ENCODE results near the gene ZFX.

Gene ZFX

DNA sequence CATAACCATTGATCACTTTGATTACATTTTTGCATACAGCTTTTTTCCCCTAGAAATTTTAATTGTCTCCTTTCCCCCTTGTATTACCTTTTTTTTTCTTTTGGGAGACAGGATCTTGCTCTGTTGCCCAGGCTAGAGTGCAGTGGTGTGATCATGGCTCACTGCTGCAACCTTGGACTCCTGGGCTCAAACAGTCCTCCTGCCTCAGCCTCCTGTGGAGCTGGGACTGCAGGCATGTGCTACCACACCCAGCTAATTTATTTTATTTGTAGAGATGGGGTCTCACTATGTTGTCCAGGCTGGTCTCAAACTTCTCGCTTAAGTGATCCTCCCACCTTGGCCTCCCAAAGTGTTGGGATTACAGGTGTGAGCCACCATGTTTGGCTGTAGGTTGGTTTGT lies 47.0 kb downstream of the ZFX start:
- TF ChIP-seq, protein P1, sequence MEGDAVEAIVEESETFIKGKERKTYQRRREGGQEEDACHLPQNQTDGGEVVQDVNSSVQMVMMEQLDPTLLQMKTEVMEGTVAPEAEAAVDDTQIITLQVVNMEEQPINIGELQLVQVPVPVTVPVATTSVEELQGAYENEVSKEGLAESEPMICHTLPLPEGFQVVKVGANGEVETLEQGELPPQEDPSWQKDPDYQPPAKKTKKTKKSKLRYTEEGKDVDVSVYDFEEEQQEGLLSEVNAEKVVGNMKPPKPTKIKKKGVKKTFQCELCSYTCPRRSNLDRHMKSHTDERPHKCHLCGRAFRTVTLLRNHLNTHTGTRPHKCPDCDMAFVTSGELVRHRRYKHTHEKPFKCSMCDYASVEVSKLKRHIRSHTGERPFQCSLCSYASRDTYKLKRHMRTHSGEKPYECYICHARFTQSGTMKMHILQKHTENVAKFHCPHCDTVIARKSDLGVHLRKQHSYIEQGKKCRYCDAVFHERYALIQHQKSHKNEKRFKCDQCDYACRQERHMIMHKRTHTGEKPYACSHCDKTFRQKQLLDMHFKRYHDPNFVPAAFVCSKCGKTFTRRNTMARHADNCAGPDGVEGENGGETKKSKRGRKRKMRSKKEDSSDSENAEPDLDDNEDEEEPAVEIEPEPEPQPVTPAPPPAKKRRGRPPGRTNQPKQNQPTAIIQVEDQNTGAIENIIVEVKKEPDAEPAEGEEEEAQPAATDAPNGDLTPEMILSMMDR (IDR thresholded peaks at IDR 0.05; ENCODE audit: low read depth, low read length), result no peak
- H3K4me3 ChIP-seq (replicated peaks in 1 of 2; ENCODE audit: low read depth in 2 of 2, low read length in 2 of 2), result no peak overlapping the region
- DNase-seq (ENCODE audit: low read depth in 2 of 2), result no peak

DNA sequence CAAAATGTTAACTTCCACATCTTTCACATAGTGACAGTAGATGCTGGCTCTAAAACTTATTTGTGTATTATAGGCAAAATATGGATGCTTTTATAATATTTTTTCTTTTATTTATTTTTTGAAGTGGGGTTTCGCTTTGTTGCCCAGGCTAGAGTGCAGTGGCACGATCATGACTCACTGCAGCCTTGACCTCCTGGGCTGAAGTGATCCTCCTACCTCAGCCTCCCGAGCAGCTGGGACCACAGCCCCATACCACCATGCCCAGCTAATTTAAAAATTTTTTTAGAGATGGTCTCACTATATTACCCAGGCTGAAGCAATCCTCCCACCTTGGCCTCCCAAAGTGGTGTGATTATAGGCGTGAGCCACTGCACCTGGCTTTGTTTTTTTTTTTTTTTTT lies 48.6 kb downstream of the ZFX start:
- TF ChIP-seq, protein P1 (IDR thresholded peaks at IDR 0.05; ENCODE audit: low read depth, low read length), result no peak
- DNase-seq (ENCODE audit: low read depth in 2 of 2), result no peak
- H3K4me3 ChIP-seq (replicated peaks in 1 of 2; ENCODE audit: low read depth in 2 of 2, low read length in 2 of 2), result no peak overlapping the region

DNA sequence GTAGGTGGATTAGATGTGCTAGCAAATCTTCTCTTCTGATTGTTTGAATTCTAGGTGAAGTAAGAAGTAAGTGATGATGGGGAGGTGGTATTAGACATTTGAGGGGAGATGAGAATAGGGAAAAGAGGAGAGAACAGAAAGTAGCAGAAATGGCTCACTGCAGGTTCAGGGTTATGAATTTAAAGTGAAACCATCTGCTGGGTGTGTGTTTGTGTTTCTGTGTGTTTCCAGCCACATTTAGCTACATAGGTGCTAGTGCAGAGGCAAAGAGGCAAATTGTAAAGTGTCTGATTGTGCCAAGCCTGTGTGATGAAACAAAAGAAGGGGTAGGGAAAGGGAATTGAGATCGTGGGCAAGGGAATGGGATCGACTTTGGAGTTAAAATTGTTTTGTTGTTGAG lies 50.6 kb downstream of the ZFX start:
- no peak for DNase-seq (ENCODE audit: low read depth in 2 of 2)
- H3K4me3 ChIP-seq (replicated peaks in 1 of 2; ENCODE audit: low read depth in 2 of 2, low read length in 2 of 2), result no peak overlapping the region
- TF ChIP-seq, protein P1 (IDR thresholded peaks at IDR 0.05; ENCODE audit: low read depth, low read length), result no peak

DNA sequence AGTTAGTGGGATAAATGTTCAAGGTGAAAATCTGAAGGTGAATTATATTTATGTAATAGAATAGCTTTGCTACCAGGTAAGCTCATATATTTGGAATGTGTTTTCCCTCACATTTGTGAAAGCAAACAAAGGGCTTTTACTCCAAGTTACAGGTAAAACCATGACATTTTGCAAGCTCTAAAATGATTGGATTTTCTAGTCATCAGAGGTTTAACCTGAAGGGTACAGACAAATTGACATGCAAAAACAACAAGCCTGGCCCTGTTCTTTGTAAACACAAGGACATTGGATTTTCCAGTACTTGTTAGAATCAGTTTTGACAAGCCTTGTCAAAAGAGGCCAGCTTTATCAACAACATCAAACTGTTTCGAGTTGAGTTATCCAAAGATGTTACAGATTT lies 51.7 kb downstream of the ZFX start:
- TF ChIP-seq, protein P1 (IDR thresholded peaks at IDR 0.05; ENCODE audit: low read depth, low read length), result no peak
- no peak for DNase-seq (ENCODE audit: low read depth in 2 of 2)
- H3K4me3 ChIP-seq (replicated peaks in 1 of 2; ENCODE audit: low read depth in 2 of 2, low read length in 2 of 2), result no peak overlapping the region

DNA sequence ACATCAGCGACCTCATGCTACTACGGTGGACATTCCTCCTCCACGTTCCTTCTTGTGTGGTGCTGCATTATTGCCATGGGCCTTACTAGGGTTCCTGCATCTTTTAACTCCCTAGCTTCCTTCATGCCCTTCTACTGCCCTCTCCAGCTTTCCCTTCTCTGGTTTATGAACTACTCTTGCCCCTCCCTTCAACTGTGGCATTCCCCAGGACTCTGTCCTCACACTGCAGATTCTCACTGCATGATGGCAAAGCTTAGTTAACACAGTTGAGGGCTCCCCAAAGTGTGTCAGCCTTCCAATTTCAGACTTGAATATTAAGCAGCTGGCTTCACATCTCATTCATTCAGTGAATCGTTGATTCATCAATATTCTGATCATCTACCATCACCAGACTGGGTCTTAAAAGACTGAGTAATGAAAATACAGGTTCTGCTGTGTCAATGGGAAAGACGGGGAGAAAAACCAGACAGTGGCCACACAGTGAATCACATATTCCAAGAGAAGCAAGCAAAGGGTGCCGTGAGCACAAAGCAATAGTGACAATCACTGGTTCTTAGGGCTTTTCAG lies 53.0 kb downstream of the ZFX start:
- no peak for DNase-seq (ENCODE audit: low read depth in 2 of 2)
- no peak overlapping the region for H3K4me3 ChIP-seq (replicated peaks in 1 of 2; ENCODE audit: low read depth in 2 of 2, low read length in 2 of 2)
- TF ChIP-seq, protein P1 (IDR thresholded peaks at IDR 0.05; ENCODE audit: low read depth, low read length), result no peak

DNA sequence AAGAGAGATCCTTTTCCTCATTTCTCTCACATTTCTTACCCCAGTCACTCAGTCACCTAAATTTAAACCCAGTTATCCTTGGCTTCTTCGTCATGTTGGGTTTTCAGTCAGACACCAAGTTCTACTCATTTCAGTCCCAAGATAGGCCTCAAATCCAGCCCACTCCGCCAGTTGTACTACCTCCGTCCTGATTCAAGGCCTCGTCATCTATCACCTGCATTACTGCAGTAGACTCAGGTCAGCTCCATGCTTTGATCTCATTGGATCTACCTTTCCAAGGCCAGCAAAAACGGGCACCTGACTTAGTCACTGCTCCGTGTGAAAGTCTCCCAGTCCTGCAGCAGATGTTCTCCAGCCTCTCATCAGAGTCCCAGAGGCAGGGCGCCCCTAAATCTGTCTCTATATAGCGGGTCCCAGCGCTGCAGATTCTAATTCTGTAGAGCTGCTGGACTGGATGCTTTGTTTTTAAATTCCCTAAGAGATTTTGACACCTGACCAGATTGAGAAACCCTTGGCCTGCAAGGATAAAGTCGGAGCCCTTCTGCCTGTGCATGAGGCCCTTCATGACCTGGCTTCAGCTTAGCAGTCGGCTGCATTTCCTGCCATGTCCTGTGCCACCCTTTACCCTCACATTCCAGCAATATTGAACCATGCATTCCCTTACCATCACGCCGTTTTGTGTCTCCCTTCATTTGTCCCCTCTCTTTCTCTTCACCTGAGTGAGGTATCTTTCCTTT lies 53.7 kb downstream of the ZFX start:
- DNase-seq (ENCODE audit: low read depth in 2 of 2), result no peak
- H3K4me3 ChIP-seq (replicated peaks in 1 of 2; ENCODE audit: low read depth in 2 of 2, low read length in 2 of 2), result no peak overlapping the region
- TF ChIP-seq, protein P1 (IDR thresholded peaks at IDR 0.05; ENCODE audit: low read depth, low read length), result no peak
